UCSD-AML1 (cell line): ENCODE data around the gene THAP8.
"Not testable (repeated sequence)": the region's sequence is repeated elsewhere in the genome, so short reads cannot be mapped to it uniquely, and the experiment has no call there.

Source experiments
- DNase-seq: peaks from one replicate; lab custom pipeline; 2025; ENCODE audit not compliant: unreplicated experiment; lab: John Stamatoyannopoulos, UW

The THAP8 gene

DNA sequence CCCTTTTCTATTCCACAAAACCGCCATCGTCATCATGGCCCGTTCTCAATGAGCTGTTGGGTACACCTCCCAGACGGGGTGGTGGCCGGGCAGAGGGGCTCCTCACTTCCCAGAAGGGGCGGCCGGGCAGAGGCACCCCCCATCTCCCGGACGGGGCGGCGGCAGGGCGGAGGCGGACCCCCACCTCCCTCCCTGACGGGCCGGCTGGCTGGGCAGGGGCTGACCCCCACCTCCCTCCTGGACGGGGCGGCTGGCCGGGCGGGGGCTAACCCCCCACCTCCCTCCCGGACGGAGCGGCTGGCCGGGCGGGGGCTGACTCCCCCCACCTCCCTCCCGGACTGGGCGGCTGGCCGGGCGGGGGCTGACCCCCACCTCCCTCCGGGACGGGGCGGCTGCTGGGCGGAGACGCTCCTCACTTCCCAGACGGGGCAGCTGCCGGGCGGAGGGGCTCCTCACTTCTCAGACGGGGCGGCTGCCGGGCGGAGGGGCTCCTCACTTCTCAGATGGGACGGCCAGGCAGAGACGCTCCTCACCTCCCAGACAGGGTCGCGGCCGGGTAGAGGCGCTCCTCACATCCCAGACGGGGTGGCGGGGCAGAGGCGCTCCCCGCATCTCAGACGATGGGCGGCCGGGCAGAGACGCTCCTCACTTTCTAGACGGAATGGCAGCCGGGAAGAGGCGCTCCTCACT lies 14.9 kb upstream of the THAP8 start:
- not testable (repeated sequence) for DNase-seq

DNA sequence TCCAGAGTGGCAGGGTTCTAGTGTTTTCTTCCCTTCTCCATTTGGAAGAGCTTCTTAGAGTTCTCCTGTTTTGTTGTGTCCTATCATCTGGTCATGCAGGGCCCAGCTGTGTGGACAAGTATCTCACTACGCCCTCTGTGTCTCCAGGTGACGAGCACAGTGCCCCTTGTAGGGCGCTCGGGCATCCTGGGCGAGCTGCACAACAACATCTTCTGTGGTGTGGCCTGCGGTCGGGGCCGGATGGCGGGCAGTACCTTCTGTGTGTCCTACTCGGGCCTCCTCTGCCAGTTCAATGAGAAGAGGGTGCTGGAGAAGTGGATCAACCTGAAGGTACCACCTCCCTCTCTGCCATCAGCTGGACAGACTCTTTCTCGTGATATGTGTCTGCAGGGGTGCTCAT lies 13.6 kb upstream of the THAP8 start:
- DNase-seq, result no peak

DNA sequence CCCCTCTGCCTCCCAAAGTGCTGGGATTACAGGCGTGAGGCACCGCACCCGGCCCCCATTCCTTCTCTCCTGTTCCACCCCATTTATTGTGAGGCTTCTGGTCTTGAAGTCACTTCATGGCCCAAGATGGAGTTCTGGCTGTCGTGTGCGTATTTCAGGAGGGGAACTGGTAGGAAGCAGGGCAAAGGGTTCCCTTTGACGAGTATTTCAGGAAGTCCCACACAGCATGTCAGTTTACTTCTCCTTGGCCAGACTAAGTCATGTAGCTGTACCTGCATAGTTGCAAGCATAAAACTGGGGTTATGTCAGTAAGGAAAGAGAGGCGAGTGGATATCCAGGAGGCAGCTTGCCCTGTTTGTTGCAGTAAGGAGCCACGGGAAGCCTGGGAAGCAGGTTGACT lies 10.7 kb upstream of the THAP8 start:
- no peak for DNase-seq

DNA sequence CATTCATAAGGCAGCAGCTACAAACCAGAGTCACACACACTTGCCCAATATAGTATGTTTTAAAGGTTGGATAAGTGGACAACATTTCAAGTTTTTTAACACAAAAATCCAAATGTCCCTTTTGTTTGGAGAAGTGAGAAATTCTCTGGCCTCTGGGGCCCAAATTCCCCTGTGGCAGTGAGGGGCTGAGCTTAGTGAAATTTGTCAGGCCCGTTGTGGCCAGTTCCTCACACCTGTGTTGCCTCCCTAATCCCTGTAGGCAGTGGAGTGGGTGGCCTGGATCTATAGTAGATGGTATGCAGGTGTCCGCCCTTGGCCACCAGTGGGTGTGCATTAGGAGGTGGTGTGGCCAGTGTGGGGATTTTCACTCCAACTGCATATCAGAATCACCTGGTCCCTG lies 7.3 kb upstream of the THAP8 start:
- DNase-seq, result no peak

DNA sequence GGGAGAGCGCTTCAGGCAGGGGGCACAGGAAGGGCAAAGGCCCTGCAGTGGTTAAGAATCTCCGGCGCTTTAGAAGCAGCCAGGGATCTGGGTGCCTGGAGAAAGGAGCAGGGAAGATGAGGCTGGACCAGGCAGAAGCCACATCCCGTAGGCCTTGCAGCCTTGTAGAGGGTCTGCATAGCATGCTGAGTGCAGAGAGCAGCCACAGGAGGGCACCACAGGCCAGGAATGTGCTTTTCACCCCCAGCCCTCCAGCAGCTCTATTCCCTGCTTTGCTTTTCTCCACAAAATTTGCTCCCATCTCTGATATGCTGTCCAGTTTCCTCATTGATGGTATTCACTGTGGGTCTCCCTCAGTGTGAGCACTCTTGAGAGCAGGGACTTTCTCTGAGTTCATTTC lies 6.3 kb upstream of the THAP8 start:
- DNase-seq, result peak; percentile 50

DNA sequence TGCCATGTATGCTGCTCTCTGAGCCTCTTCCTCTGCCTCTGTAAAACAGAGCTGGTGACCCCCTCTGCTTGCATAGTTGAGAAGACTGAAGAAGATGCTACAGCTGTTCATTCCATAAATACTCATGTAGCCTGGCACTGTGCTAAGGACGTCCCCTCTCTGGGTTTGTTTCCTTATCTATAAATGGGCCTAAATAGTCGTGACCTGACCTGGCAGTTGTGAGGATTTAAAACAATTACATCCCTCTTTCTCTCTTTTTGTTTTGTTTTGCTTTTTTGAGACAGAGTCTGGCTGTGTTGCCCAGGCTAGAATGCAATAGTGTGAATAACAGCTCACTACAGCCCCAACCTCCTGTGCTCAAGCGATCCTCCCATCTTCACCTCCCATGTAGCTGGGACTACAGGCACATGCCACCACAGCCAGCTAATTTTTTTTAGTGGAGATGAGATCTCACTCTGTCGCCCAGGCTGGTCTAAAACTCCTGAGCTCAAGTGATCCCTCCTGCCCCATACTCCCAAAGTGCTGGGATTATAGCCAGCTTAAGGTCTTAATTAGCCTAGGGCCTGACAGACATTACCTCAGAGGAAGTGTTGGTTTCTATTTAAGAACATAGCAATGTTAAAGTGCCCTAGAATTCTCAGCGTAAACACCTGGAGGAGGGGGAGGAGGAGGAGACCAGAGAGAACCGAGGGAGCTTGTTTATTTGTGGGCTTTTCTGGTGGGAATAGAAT lies 5.3 kb upstream of the THAP8 start:
- no peak for DNase-seq

DNA sequence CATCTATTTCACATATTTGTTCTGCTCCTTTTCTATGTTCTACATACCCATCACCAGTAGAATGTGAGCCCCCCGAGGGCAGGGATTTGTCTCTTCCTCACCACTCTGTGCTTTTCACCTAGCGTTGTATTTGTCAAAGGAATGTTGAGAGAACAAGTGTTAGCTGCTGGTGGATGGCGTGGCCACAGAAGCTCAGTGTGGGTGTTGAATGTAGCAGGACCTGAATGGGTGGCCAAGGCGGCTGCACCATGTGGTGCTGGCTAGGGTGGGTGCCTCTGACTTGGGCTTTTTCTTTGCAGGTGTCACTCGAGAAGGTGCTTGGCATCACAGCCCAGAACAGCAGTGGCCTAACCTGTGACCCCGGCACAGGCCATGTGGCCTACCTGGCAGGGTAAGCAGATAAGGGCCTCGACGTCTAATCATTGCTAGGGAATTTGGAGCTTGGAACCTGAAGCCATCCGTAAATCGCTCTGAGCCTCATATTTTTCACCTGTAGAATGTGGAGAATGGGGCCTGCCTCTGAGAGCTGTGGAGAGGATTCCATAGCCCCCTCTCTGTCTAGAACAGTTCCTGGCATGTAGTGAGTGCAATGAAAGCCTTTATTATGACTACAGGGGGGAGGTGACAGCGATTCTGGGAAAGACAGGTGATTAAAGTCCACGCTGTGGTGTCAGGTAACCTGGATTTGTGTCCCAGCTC lies 4.5 kb upstream of the THAP8 start:
- DNase-seq, result no peak

DNA sequence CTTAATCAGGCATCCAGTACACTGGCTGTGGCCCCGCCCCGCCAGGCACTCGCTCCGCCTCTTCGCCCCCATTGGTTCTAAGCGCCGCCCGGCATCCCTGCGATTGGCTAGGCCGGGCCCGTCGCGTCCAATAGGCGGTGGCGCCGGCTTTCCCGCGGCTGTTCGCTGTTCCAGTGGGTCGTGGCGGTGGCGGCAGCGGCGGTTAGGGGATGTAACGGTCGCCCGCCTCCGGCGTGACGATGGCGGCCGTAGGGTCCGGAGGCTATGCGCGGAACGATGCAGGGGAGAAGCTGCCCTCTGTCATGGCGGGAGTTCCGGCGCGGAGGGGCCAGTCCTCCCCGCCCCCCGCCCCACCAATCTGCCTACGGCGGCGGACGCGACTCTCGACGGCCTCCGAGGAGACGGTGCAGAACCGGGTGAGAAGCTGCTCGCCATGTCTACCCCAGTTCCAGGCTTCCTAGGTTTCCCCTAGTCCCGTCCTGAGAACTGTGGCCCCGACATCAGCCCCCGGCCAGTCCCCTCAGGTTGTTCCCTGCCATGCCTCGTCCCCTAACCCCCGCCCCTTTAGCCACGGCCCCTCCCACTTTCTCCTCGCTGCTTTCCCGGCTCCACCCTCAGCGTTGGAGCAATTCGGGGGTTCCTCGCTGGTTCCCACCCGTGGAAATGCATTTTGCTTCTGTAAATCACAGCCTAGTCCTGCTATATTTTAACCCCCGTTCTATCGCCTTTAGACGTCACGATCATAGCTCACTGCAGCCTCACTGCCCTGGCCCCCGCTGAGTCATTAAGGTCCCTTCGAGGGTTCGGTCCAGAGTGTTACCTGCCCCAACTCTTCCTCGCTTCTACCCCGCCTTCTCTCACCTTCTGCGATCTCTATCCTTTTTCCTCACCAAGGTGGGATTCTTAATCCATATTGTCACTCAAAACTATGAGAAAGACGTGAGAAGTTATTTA lies 925 bp upstream of the THAP8 start, which contains the start of gene WDR62:
Gene WDR62, plus strand, starts transcription at position 165 of the 954 bp plus-strand sequence. Its CDS starts 75 bp downstream, at position 240.
- peak; percentile 98 for DNase-seq

DNA sequence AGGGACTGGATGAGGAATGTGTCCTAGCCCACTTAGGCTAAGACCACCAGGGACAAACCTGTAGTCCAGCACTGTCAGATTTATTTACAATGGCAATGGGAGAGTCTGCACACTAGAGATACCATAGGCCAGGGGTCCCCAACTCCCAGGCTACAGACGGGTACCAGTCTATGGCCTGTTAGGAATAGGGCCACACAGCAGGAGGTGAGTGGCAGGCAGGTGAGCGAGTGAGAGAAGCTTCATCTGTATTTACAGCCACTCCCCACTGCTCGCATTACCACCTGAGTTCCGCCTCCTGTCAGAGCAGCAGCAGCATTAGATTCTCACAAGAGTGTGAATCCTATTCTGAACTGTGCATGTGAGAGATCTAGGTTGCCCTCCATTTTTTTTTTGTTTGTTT lies 2.4 kb downstream of the THAP8 start:
- no peak for DNase-seq

DNA sequence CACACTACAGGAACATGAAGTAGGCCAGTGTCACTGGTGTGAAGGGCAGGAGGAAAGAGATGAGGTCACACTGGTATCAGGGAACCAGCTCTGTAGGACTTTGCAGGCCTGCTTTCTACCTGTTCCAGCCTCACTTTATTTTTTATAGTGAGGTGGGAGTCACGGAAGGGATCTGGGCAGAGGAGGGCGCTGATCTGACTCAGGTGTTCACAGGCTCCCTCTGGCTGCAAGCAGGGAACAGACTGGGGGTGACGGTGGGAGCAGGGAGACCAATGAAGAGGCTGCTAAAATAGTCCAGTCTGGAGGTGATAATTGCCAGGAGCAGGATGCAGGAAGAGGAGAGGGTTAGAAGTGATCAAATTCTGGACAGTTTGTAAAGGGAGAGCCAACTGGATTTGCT lies 2.8 kb downstream of the THAP8 start:
- DNase-seq, result no peak

DNA sequence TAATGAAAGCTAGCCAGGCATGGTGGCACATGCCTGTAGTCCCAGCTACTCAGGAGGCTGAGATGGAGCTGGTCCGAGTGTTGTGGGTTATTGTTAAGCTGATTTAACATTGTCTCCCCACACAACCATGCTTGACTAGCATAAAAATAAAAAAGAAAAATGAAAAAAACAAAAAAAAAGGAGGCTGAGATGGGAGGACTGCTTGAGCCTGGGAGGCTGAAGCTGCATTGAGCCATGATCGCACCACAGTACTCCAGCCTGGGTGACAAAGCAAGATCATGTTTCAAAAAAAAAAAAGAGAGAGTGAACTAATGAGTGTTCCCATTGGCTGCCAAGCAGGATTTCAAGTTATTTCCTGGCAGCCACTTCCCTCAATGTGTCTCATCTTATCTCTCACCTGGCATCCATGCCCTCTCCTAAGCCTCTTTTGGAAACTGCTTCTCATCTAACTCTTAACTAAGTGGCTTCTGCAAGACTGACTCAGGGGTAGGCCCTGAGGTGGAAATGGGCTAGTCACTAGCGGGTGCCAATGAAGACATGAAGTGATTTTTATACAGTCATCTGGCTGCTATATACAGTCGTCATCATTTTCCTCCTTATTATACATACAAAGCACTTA lies 4.9 kb downstream of the THAP8 start:
- DNase-seq, result no peak

DNA sequence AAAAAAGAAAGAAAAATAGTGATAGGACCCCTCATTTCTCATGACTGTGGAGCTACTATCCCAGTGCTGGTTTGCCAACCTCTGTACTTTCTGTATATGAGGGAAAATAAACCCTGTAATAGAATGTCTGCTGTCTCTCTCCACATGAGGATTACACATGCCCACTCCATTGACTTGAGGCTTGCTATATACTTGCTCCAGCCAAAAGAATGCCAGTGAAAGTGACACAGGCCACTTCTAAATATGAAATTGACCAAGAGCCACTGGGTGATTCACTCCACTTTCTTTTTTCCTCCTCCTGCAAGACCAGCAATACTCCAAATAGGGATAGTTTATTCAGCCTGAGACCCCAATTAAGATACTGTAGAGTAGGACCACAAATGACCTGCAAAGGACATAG lies 6.2 kb downstream of the THAP8 start:
- no peak for DNase-seq

DNA sequence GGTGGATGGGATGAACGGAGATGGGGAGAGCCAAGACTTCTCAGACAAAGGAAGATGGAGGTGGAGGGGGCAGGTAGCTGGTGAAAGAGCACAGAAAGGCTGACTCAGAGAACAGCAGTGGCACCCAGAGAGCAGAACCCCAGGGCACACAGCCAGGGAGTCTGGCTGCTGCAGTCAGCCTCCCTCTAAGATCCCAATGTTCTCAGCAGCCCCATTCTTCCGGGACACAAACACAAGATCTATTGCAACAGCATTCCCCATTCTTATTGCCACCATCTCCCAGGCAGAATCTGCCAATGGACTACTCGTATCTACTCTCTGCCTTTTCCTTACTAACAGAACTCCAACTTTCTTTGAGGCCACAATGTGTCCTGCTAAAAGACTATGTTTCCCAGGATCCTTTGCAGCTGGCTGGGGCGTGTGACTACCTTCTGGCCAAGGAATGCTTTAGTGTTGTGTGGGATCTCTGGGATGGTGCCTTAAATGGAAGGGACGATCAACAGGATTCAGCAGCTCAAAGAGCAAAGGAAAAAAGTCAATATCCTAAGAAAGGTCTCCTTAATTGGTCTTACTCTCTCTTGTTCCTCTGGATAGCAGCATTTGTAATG lies 7.5 kb downstream of the THAP8 start:
- no peak for DNase-seq

DNA sequence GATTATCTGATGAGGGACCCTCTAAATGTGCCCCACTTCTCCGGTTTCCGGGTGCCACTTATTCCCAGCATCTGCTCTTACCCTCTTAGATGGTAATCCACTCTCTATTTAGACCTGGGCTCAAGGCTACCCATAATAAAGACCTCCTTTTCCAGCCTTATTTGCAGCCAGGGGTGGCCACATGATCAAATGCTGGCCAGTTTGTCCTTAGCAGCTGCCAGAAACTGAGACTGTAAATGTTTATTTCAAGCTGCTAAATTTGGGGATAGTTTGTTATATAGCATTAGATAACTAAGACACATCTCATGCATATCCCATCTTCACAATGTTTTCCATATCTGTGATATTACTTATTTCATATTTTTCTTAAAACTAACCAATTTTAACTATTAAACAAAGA lies 10.1 kb downstream of the THAP8 start:
- no peak for DNase-seq

DNA sequence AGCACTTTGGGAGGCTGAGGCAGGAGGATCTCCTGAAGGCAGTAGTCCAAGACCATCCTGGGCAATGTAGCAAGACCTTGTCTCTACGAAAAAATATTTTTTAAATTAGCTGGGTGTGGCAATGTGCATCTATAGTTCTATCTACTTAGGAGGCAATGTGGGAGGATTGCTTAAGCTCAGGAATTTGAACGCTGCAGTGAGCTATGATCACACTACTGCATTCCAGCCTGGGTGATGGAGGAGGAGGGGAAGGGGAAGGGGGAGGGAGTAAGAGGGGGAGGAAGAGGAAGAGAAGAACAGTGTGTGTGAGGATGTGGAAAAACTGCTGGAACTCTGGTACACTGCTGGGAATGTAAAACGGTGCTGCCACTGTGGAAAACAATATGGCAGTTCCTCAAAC lies 12.3 kb downstream of the THAP8 start:
- no peak for DNase-seq

DNA sequence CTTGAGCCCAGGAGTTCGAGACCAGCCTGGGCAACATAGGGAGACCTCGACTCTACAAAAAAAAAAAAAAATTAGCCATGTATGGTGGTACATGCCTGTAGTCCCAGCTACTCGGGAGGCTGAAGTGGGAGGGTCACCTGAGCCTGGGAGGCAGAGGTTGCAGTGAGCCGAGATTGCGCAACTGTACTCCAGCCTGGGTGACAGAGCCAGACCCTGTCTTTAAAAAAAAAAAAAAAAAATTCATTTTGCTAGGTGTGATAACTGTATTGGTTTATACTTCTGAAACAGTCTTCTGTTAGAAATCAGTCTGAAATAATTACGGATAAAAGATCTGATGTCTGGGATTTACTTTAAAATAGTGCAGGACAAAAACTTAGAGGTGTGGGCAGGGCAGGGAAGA lies 13.0 kb downstream of the THAP8 start:
- not testable (repeated sequence) for DNase-seq

DNA sequence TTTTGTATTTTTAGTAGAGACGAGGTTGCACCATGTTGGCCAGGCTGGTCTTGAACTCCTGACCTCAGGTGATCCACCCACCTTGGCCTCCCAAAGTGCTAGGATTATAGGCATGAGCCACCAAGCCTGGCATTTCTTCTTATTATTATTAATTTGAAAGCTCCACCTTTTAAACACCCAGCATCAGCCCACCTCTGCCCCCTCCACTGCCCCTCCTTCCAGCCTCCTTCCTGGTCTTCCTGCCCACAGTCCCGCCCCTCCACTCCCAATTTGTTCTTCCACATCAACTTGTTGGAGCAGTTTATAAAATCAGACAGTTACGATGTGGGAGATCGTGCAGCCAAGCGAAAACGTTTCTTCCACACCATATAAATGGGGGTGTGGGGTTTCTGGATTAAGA lies 13.6 kb downstream of the THAP8 start:
- DNase-seq, result no peak

DNA sequence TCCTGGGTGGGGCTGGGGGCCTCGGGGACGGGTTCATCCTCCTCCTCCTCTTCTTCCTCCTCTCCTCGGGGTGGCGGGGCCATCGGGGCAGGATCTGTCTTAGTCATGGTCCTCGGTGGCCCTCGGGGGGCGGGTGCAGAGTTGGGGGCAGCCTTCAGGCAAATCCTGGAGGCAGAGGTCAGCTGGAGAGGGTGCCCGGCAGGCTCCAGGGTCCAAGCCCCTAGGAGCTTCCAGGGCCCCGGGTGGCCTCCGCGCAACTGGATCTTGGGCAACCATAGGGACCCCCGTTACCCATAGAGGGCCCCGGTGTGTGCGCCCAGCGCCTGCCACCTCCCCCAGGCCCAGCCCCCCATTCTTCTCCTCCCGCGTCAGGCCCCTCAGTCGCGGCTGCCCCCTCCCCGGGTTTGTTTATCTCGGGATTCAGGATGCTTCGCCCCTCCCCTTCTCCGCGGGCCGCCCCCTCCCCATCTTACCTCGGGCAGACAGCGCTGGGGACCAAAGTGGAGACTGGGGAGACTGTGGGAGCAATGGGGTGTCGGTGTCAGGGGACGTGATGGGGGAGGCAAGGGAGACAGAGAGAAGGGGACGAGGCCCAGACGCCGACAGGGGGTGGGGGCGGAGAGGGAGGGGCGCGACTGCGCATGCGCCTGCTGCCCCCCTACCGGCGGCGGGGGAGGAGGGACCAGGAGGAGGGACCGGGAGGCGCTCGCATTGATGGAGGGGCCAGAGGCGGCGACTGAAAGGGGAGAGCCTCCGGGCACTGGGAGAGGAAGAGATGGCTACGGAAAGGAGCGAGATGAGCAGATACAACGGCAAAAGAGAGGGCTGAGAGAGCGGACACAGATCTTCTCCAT lies 21.6 kb downstream of the THAP8 start, which contains the start of gene CLIP3:
Gene CLIP3, minus strand, starts transcription at position 623 of the 854 bp plus-strand sequence. Its CDS starts 516 bp downstream, at position 107.
- DNase-seq, result no peak

DNA sequence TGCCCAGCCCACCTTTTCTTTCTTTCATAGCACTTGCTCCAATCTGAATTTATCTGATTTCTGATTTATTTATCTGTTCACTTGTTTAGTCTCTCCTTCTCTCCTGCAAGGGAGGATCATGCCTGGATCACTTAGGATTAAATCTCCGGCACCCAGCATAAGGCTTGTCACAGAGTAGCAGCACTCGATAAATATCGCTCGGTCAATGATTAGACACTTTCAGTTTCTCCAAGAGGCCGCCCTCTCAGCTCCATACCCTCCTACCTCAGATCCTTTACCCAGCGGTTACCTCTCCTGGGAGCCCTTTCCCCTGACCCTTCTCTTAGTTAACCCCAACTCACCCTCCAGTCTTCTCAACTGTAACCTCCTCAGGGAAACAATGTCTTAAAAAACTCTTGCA lies 22.8 kb downstream of the THAP8 start:
- no peak for DNase-seq
